SK-N-SH (cell line): ENCODE results near the gene NFX1. TPM values are rescaled to one million over a fixed set of nuclear protein-coding genes. Genes with fewer than 3 reads are reported as not detected.

ENCODE experiments used
- CTCF ChIA-PET: fragments of 300-600, 350-600 bp; formaldehyde crosslinking; extraction: SDS; loops from one replicate; lab custom pipeline; 2021; lab: Yijun Ruan, JAX
- POLR2A ChIA-PET: fragments of 350-600 bp; sonication (Branson Sonifier 250); formaldehyde crosslinking; extraction: SDS; loops from one replicate; lab custom pipeline; 2020; ENCODE audit warnings: antibody characterized with exemption, inconsistent platforms; lab: Yijun Ruan, JAX
- DNase-seq: peaks from one replicate; pipeline ENCODE4 v3.0.0; 2012
- H2AFZ ChIP-seq: fragments of 200-600 bp; sonication (generic); 2 replicates; pipeline ENCODE4 v1.8.1; 2016; ENCODE audit warnings: antibody characterized with exemption, mild to moderate bottlenecking, low read depth
- H3F3A ChIP-seq: fragments of 200-600 bp; sonication (generic); replicated peaks from 2 replicates; pipeline ENCODE3; 2016; ENCODE audit warnings: antibody characterized with exemption, mild to moderate bottlenecking; ENCODE audit not compliant: insufficient read depth
- H3K27ac ChIP-seq, 2 experiments: fragments of 200-500 bp in 1 of 2; fragments of 200-600 bp in 1 of 2; sonication (Bioruptor generic) in 1 of 2; sonication (generic), shearing (Covaris generic) in 1 of 2; 2 replicates each; pipeline versions ENCODE4 v1.5.1 to v1.6.1; 2014 to 2016; ENCODE audit warnings: low read depth in 2 of 2, inconsistent platforms in 1 of 2, low read length in 1 of 2, mild to moderate bottlenecking in 1 of 2, mixed read lengths in 1 of 2
- H3K27me3 ChIP-seq: fragments of 200-600 bp; sonication (generic), shearing (Covaris generic); 2 replicates; pipeline ENCODE4 v1.6.1; 2016; ENCODE audit warnings: mixed run types; ENCODE audit not compliant: insufficient read depth
- H3K36me3 ChIP-seq, 2 experiments: fragments of 200-500 bp in 1 of 2; fragments of 200-600 bp in 1 of 2; sonication (Bioruptor generic) in 1 of 2; sonication (generic) in 1 of 2; replicated peaks in 1 of 2; 2 replicates each; pipeline versions ENCODE3 to v1.5.1; 2014 to 2016; ENCODE audit warnings: low read length in 1 of 2, mild to moderate bottlenecking in 1 of 2; ENCODE audit not compliant: insufficient read depth in 2 of 2, control insufficient read depth in 1 of 2
- H3K4me1 ChIP-seq, 2 experiments: fragments of 200-500 bp in 1 of 2; fragments of 200-600 bp in 1 of 2; sonication (Bioruptor generic) in 1 of 2; sonication (generic), shearing (Covaris generic) in 1 of 2; 2 replicates each; pipeline versions ENCODE4 v1.5.1 to v1.6.1; 2014 to 2016; ENCODE audit warnings: low read depth in 1 of 2, low read length in 1 of 2, mixed run types in 1 of 2; ENCODE audit not compliant: insufficient read depth in 2 of 2, control insufficient read depth in 1 of 2
- H3K4me2 ChIP-seq: fragments of 200-600 bp; sonication (generic), shearing (Covaris generic); 2 replicates; pipeline ENCODE4 v1.6.1; 2017; ENCODE audit warnings: mixed run types
- H3K4me3 ChIP-seq, 2 experiments: fragments of 200-500 bp in 1 of 2; fragments of 200-600 bp in 1 of 2; sonication (Bioruptor generic) in 1 of 2; sonication (generic), shearing (Covaris generic) in 1 of 2; 2 replicates each; pipeline versions ENCODE4 v1.5.1 to v1.8.1; 2014 to 2016; ENCODE audit warnings: low read depth in 2 of 2, inconsistent platforms in 1 of 2, low read length in 1 of 2, mild to moderate bottlenecking in 1 of 2, mixed read lengths in 1 of 2, moderate library complexity in 1 of 2
- H3K79me2 ChIP-seq: fragments of 200-600 bp; sonication (generic); 2 replicates; pipeline ENCODE4 v1.8.1; 2017; ENCODE audit warnings: mild to moderate bottlenecking; ENCODE audit not compliant: insufficient read depth
- H3K9ac ChIP-seq: fragments of 200-600 bp; sonication (generic); 2 replicates; pipeline ENCODE4 v1.6.1; 2017; ENCODE audit warnings: mixed run types
- H3K9me2 ChIP-seq: fragments of 200-600 bp; sonication (generic); 2 replicates; pipeline ENCODE4 v1.6.1; 2017; ENCODE audit warnings: mixed run types
- H3K9me3 ChIP-seq: fragments of 200-600 bp; sonication (generic); 2 replicates; pipeline ENCODE4 v1.6.1; 2017; ENCODE audit warnings: mixed run types, mild to moderate bottlenecking, moderate library complexity
- H4K20me1 ChIP-seq: fragments of 200-600 bp; sonication (generic); 2 replicates; pipeline ENCODE4 v1.6.1; 2017; ENCODE audit warnings: mild to moderate bottlenecking, mixed run types; ENCODE audit not compliant: insufficient read depth
- CHD2 ChIP-seq: fragments of 150-350 bp; IDR thresholded peaks from 2 replicates; pipeline ENCODE4 v1.6.1; 2018; ENCODE audit warnings: low read length; ENCODE audit not compliant: partially characterized antibody
- ELF1 ChIP-seq: IDR thresholded peaks from 2 replicates; pipeline ENCODE4 v1.4.0; 2012
- EP300 ChIP-seq, 2 experiments: IDR thresholded peaks; 2 replicates each; pipeline versions ENCODE4 v1.4.0 to v1.6.1; 2012; ENCODE audit warnings: borderline replicate concordance in 1 of 2, low read depth in 1 of 2, low read length in 1 of 2
- FOSL2 ChIP-seq: IDR thresholded peaks from 2 replicates; pipeline ENCODE4 v1.4.0; 2012; ENCODE audit warnings: low read depth, mild to moderate bottlenecking, moderate library complexity, borderline replicate concordance
- FOXJ3 ChIP-seq: sonication (generic); formaldehyde crosslinking; IDR thresholded peaks from 2 replicates; pipeline ENCODE4 v1.5.1; 2020; ENCODE audit warnings: mild to moderate bottlenecking, missing genetic modification reagents
- FOXM1 ChIP-seq: IDR thresholded peaks from 2 replicates; pipeline ENCODE4 v1.4.0; 2012; ENCODE audit warnings: low read depth, mild to moderate bottlenecking
- GATA2 ChIP-seq: sonication (generic); formaldehyde crosslinking; IDR thresholded peaks from 2 replicates; pipeline ENCODE4 v1.5.0; 2020; ENCODE audit warnings: mild to moderate bottlenecking, missing genetic modification reagents
- JUND ChIP-seq: IDR thresholded peaks from 2 replicates; pipeline ENCODE4 v1.4.0; 2012
- RCOR1 ChIP-seq: fragments of 150-350 bp; IDR thresholded peaks from 2 replicates; pipeline ENCODE4 v1.6.1; 2017; ENCODE audit warnings: antibody characterized with exemption, low read length
- SIN3A ChIP-seq: IDR thresholded peaks from 2 replicates; pipeline ENCODE4 v1.6.1; 2012; ENCODE audit warnings: low read depth, mild to moderate bottlenecking, low read length, moderate library complexity, borderline replicate concordance
- SMC3 ChIP-seq: IDR thresholded peaks from 2 replicates; pipeline ENCODE4 v1.6.1; 2012; ENCODE audit warnings: low read depth, low read length, improper control_type of control experiment
- USF2 ChIP-seq: fragments of 150-350 bp; IDR thresholded peaks from 2 replicates; pipeline ENCODE4 v1.6.1; 2017; ENCODE audit warnings: antibody characterized with exemption, low read length, low read depth, borderline replicate concordance
- WGBS: methylation state at CpG from one replicate; pipeline ENCODE4 v1.1.6; 2017; ENCODE audit warnings: low lambda C conversion rate; 5-methylcytosine and 5-hydroxymethylcytosine counted together
- polyA plus RNA-seq, 3 experiments: library from polyadenylated mRNA; depleted of rRNA; stranded (reverse); fragments of >200 nt; gene quantifications; 2 replicates each; pipeline ENCODE4 v1.2.3, GENCODE V29; 2012
- TF ChIP-seq, protein P1 (sequence below): fragments of 200-600 bp; sonication (generic); IDR thresholded peaks from 2 replicates; pipeline ENCODE4 v1.6.1; 2017; ENCODE audit warnings: antibody characterized with exemption, mild to moderate bottlenecking, moderate library complexity
- TF ChIP-seq, protein P2 (sequence below): IDR thresholded peaks from 2 replicates; pipeline ENCODE4 v1.4.0; 2012; ENCODE audit warnings: low read depth, borderline replicate concordance

Gene NFX1
- polyA plus RNA-seq, 1 of the 3 experiments (the other 2 are of a cell fraction) = 19.6 TPM

DNA sequence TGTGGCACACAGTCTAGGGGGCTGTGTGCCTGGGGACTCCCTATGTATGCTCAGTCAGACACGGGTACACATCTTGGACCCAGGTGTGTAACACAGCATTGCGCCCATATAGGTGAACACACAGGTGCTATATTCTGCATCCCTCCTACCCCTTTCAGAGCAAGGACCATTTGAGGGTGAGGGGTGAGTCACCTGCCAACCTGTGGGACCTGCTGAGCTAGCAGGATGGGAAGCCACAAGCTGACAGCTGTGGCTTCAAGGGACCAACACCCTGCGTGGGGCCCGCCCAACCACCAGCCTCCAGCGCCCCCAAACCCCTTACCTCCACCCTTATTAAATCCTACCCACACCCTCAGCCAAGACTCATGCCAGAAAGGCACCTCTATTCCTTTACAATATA, 126.7 kb downstream of the NFX1 start (continued):
- TF ChIP-seq USF2 (no peak), SMC3 (no peak), RCOR1 (no peak), GATA2 (no peak)

DNA sequence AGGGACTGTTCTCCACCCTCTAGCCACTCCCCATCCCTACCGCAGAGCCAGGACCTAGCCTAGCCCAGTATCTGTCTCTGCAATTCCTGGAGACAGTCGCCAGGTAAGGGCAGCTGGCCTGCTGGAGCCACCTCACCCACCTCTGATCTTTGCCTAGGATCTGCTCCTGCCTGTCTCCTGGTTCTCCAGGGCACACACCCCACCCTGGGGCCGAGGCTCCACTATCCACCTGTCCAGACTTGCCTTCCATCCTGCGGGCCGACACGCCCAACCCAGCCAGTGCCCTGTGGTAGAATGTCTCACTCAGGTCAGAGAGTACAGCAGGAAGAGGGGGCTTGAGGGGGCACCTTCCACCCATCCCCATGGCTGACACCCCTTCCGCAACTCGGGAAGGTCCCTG, 127.8 kb downstream of the NFX1 start:
- Histone ChIP-seq H3K9me3 (no peaks in the 10 kb centered on the region), H4K20me1 (no peaks in the 10 kb centered on the region)
- POLR2A ChIA-PET = interaction anchor here (0.6 kb wide), 1 partner anchor 83 kb away, joined by 3 read pairs; no protein-coding TSS in a partner anchor
- no peak for DNase-seq
- TF ChIP-seq, protein P1, sequence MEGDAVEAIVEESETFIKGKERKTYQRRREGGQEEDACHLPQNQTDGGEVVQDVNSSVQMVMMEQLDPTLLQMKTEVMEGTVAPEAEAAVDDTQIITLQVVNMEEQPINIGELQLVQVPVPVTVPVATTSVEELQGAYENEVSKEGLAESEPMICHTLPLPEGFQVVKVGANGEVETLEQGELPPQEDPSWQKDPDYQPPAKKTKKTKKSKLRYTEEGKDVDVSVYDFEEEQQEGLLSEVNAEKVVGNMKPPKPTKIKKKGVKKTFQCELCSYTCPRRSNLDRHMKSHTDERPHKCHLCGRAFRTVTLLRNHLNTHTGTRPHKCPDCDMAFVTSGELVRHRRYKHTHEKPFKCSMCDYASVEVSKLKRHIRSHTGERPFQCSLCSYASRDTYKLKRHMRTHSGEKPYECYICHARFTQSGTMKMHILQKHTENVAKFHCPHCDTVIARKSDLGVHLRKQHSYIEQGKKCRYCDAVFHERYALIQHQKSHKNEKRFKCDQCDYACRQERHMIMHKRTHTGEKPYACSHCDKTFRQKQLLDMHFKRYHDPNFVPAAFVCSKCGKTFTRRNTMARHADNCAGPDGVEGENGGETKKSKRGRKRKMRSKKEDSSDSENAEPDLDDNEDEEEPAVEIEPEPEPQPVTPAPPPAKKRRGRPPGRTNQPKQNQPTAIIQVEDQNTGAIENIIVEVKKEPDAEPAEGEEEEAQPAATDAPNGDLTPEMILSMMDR = no peak
- TF ChIP-seq FOSL2 (no peak), SIN3A (no peak), GATA2 (no peak), SMC3 (no peak), CHD2 (no peak), FOXM1 (no peak), JUND (no peak), EP300 (IDR thresholded peaks at IDR 0.05; ENCODE audit: borderline replicate concordance in 1 of 2, low read depth in 1 of 2, low read length in 1 of 2) (no peak), ELF1 (no peak), FOXJ3 (no peak)
- TF ChIP-seq, protein P2, sequence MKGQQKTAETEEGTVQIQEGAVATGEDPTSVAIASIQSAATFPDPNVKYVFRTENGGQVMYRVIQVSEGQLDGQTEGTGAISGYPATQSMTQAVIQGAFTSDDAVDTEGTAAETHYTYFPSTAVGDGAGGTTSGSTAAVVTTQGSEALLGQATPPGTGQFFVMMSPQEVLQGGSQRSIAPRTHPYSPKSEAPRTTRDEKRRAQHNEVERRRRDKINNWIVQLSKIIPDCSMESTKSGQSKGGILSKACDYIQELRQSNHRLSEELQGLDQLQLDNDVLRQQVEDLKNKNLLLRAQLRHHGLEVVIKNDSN = no peak
- TF ChIP-seq, all 33 proteins: peak for 0
- CTCF ChIA-PET = interaction anchor here (0.9 to 7.7 kb wide), 4 partner anchors 15 to 49 kb away, joined by 3 to 52 read pairs (median 8); no protein-coding TSS in a partner anchor
- H3F3A ChIP-seq = no peaks in the 10 kb centered on the region
- no peaks in the 10 kb centered on the region for H3K36me3 ChIP-seq
- H3K4me3 ChIP-seq = no peak overlapping the region
- no peak overlapping the region for H3K27ac ChIP-seq
- H3K4me2 ChIP-seq = no peak overlapping the region
- H3K9ac ChIP-seq = no peak overlapping the region
- H2AFZ ChIP-seq = no peak overlapping the region
- 85% methylated on average over 5 of the region's 8 CpGs for WGBS
- no peaks in the 10 kb centered on the region for H3K79me2 ChIP-seq
- no peaks in the 10 kb centered on the region for H3K27me3 ChIP-seq
- H3K4me1 ChIP-seq = no peaks in the 10 kb centered on the region
- no peaks in the 10 kb centered on the region for H3K9me2 ChIP-seq
